Hematopoietic multipotent progenitor cell treated with erythropoietin and hydrocortisone succinate and interleukin-3 and kit ligand, for 17 days (in vitro differentiated cells): ENCODE measurements around the gene ZNF831.

Experiments used
- DNase-seq: peaks from one replicate; pipeline ENCODE4 v3.0.0-alpha.2; 2015; ENCODE audit warnings: low spot score

ZNF831 gene

GRCh38 chr20:59247731-59248684 lies 84.4 kb downstream of the ZNF831 start:
- DNase-seq, result no peak

- no peak for DNase-seq
Observed at GRCh38 chr20:59250293-59250692, 86.7 kb downstream of the ZNF831 start.

- no peak for DNase-seq
Observed at GRCh38 chr20:59253325-59253724, 89.7 kb downstream of the ZNF831 start.

- no peak for DNase-seq
Observed at GRCh38 chr20:59253779-59254319, 90.2 kb downstream of the ZNF831 start.

DNA sequence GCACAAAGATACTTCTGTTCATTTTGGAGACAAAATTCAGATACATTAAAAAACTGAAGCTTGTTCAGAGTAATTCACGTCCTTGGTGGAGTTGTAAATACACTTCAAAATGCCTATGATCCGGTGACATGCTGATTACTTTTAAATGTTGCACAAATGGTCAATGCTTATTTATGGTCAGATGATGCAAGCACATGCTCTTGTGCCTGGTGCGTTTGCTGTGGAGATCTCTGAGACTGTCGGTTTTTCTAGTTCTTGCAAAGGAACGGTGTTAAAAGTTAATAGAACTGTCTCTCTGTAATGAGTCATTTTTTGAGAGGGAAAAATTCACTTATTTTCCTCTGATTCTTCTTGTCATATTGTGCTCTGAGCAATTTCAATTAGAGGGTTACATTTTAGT lies 91.6 kb downstream of the ZNF831 start:
- no peak for DNase-seq

DNA sequence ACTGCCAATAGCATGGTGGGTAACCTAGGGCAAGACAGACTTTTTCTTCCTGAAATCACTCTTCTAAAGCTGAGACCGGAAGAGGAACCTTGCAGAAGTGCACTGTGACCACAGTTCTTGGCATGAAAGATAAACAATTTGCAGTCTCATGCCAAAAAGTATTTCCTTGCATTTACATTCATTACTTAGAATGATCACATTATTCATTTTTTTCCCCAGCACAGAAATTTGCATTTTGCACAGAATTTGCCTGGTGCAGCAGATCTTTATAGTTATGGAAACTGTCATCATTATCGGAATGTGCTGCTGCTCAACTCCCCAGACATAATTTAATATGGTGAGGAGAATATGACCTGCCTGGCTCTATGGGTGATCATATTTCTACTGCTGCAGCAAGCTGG lies 94.6 kb downstream of the ZNF831 start:
- DNase-seq, result no peak

DNA sequence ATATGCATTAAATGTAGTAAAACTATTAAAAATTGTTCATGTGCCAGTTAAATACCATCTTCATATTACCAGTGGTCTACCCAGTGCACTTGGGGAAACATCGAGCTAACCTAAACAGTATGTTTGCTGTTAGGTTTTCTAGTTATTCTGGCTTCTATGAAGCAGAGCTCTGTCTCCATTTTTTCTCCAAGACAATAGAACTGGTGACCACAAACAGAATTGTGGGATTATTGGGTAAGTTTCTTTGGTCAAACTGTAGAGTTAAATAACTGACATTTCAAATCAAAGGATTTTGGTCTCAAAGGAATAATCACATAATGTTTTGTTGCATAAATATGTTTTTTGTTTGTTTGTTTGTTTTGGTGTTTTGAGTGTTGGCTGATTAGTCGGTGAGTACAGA lies 96.3 kb downstream of the ZNF831 start:
- DNase-seq, result no peak

GRCh38 chr20:59265298-59265697 lies 101.7 kb downstream of the ZNF831 start:
- DNase-seq, result no peak

- DNase-seq, result no peak
Observed at GRCh38 chr20:59268870-59269269, 105.2 kb downstream of the ZNF831 start.

- DNase-seq, result no peak
Observed at GRCh38 chr20:59269411-59270025, 105.9 kb downstream of the ZNF831 start.

DNA sequence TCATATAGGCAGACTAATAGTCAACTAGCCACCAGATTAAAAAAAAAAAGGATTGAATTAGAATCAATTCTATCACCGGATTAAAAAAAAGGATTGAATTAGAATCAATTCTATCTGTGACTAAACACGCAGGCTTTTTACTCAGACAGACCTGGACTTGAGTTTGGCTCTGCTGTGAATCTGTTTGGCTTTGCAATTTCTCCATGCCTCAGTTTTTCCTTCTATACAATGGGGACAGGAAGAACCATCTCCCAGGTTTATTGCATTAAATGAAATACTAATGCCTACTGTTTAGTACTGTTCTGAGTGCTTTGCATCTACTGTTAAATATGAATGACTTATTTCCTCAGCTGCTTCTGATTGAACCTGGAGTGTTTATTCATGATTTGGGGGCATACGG lies 106.8 kb downstream of the ZNF831 start:
- DNase-seq, result no peak

- DNase-seq, result no peak
Observed at GRCh38 chr20:59273739-59274357, 110.2 kb downstream of the ZNF831 start.

- DNase-seq, result no peak
Observed at GRCh38 chr20:59276938-59277337, 113.3 kb downstream of the ZNF831 start.

- DNase-seq, result no peak
Observed at GRCh38 chr20:59284470-59284869, 120.8 kb downstream of the ZNF831 start.

- DNase-seq, result no peak
Observed at GRCh38 chr20:59289994-59290393, 126.4 kb downstream of the ZNF831 start.

GRCh38 chr20:59291740-59292383 lies 128.2 kb downstream of the ZNF831 start:
- DNase-seq, result no peak

GRCh38 chr20:59295531-59295930 lies 131.9 kb downstream of the ZNF831 start:
- no peak for DNase-seq

DNA sequence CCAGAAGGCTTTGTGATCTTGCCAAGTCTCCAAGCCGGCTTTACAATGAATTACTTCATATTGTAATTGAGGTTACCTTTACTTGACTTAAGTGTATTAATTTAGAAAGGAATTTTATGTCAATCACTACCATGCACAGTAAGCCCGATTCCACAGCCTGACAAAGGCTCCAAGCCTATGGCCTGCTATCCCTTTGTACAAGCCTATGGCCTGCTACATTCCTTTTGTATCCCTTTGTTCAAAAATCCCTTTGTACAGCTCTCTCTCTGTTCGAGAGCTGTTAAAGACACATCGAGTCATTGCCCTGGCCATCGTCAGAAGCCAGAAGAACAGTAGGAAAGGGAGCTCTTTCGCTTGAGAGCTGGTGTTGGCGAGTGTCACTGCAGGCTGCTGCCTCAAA lies 134.1 kb downstream of the ZNF831 start:
- DNase-seq, result no peak

DNA sequence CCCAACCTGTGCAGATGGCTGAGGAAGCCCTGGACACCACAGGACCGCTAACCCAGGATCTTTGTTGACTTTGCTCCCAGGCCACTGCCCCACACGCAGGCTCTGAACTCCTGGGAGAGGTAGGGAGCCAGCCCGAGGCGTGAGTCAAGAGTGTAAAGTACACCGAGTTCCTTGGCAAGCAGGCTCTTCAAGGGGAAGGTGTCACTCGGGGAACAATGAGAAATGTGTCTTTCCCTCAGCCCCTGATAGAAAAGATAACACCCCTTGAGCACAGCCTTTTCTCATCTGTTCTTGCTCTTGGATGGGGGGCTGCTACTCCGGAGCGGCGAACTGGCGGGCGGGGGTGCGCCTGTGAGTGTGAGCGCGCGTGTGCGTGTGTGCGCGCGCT lies 136.3 kb downstream of the ZNF831 start:
- DNase-seq, result no peak

DNA sequence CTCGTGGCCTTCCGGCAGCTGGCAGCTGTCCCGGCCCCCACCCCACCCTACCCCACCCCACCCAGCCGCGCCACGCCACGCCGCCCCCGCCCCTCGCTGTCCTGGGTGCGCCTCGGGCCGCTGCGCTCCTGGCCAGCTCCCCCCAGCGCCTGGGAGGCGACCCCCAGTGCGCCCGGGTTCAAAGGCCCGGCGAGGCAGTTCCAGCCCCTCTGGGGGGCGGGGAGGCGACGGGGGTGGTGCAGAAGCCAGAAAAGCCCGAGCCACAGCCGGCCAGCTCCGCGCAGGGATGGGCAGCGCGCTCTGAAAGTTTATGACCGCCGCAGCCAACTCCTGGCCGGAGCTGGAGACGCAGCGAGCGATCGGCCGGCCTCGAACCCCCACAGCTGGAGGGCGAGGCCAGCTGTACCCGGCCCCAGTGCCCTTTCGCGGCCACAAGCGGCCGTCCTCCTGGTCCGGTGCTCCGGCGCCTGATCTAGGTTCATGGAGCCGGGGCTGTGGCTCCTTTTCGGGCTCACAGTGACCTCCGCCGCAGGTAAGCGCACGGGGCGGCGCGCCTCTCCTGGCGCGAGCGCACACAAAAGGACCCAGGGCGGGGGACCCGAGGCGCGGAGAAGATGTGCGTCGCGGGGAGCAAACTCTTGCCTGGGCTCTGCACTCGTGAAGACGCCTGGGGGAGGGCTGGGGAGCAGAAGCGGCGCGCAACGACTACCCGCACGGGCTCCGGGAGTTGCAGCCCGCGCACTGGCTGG lies 136.9 kb downstream of the ZNF831 start, which contains the start of gene EDN3:
Gene EDN3 (plus strand): TSS at position 279 of the 749 bp plus-strand sequence. CDS start 202 bp downstream, at position 481.
- no peak for DNase-seq

DNA sequence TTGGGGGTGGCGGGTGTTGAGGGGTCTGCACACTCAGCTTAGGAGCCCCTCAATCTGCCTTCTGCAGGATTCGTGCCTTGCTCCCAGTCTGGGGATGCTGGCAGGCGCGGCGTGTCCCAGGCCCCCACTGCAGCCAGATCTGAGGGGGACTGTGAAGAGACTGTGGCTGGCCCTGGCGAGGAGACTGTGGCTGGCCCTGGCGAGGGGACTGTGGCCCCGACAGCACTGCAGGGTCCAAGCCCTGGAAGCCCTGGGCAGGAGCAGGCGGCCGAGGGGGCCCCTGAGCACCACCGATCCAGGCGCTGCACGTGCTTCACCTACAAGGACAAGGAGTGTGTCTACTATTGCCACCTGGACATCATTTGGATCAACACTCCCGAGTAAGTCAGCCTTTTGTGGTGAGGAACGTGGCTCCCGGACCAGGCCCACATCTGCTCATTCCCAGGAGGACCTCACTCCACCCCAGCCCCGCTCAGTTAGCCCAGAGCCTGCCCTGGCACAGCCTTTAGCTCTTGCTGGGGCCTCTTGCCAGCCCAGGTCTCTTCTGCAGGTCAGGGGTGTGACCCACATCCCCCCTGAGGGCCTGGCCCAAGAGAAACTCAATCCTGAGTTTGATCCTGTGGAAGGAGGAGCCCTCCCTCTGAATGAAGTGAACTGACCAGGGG lies 137.9 kb downstream of the ZNF831 start:
- DNase-seq, result no peak
